A549 (cell line): ENCODE measurements around the gene ORAI1. TPM values are rescaled to one million over a fixed set of nuclear protein-coding genes. Genes with fewer than 3 reads are reported as not detected.

Experiments
- ATAC-seq, 2 experiments: fragments of 200-7000 bp in 1 of 2; fragments of >200 bp in 1 of 2; cut with Nextera tagmentation in 1 of 2; cut with Tn5 transposase in 1 of 2; 3 replicates each; pipeline versions ENCODE4 v1.8.0 to v1.9.1; 2018 to 2020; ENCODE audit warnings: mild to moderate bottlenecking in 1 of 2, moderate library complexity in 1 of 2
- CTCF ChIA-PET: fragments of 300-600 bp; sonication (Branson Sonifier 250); formaldehyde crosslinking; extraction: SDS; loops from one replicate; lab custom pipeline; 2021; ENCODE audit warnings: antibody characterized with exemption, inconsistent platforms; lab: Yijun Ruan, JAX
- POLR2A ChIA-PET: fragments of 350-600 bp; formaldehyde crosslinking; extraction: SDS; loops from one replicate; lab custom pipeline; 2021; ENCODE audit warnings: antibody characterized with exemption, inconsistent platforms; lab: Yijun Ruan, JAX
- DNase-seq, 2 experiments: peaks; one replicate each; pipeline versions ENCODE4 v3.0.0 to v3.0.0-alpha.2; 2011 to 2016; ENCODE audit warnings: low read depth in 1 of 2, low spot score in 1 of 2
- FAIRE-seq: peaks from 2 replicates; lab custom pipeline; 2011; peaks lifted over from hg19 to GRCh38; lab: Jason Lieb, UNC
- H3K27ac ChIP-seq, 2 experiments: fragments of >200 bp; sonication (Bioruptor Twin); formaldehyde crosslinking; 3 replicates each; pipeline ENCODE4 v1.5.1; 2016 to 2017
- H3K4me1 ChIP-seq: fragments of >200 bp; sonication (Bioruptor Twin); formaldehyde crosslinking; 3 replicates; pipeline ENCODE4 v1.6.1; 2016
- H3K4me2 ChIP-seq: fragments of >200 bp; sonication (Bioruptor Twin); formaldehyde crosslinking; 3 replicates; pipeline ENCODE4 v1.6.1; 2016
- H3K4me3 ChIP-seq: fragments of >200 bp; sonication (Bioruptor Twin); formaldehyde crosslinking; 3 replicates; pipeline ENCODE4 v1.5.1; 2016
- H3K9me3 ChIP-seq: fragments of >200 bp; sonication (Bioruptor Twin); formaldehyde crosslinking; 3 replicates; pipeline ENCODE4 v1.6.1; 2016
- ATOH8 ChIP-seq: fragments of 250-450 bp; sonication (Bioruptor Pico); IDR thresholded peaks from 2 replicates; pipeline ENCODE4 v1.5.0; 2020; ENCODE audit warnings: low read depth, mild to moderate bottlenecking, moderate library complexity
- CBX8 ChIP-seq: fragments of 200-600 bp; sonication (generic); IDR thresholded peaks from 2 replicates; pipeline ENCODE4 v1.6.1; 2016
- CEBPB ChIP-seq, 2 experiments: fragments of >200 bp in 1 of 2; sonication (Bioruptor Twin) in 1 of 2; formaldehyde crosslinking in 1 of 2; IDR thresholded peaks; 2 replicates each; pipeline ENCODE4 v1.6.1; 2012 to 2016
- CTCF ChIP-seq: fragments of >200 bp; sonication (Bioruptor Twin); formaldehyde crosslinking; IDR thresholded peaks from 3 replicates; pipeline ENCODE4 v1.5.1; 2016
- EHF ChIP-seq: fragments of 250-450 bp; sonication (Bioruptor Pico); IDR thresholded peaks from 2 replicates; pipeline ENCODE4 v1.5.0; 2020; ENCODE audit warnings: mild to moderate bottlenecking
- HES2 ChIP-seq: fragments of >200 bp; sonication (Bioruptor Twin); formaldehyde crosslinking; IDR thresholded peaks from 2 replicates; pipeline ENCODE4 v1.6.1; 2016
- HEYL ChIP-seq: fragments of 250-450 bp; sonication (Bioruptor Pico); IDR thresholded peaks from 2 replicates; pipeline ENCODE4 v1.8.0; 2021; ENCODE audit warnings: mild to moderate bottlenecking, moderate library complexity
- HOXA7 ChIP-seq: fragments of 250-450 bp; sonication (Bioruptor Pico); IDR thresholded peaks from 2 replicates; pipeline ENCODE4 v1.5.0; 2020; ENCODE audit warnings: mild to moderate bottlenecking, moderate library complexity
- KDM1A ChIP-seq: fragments of 200-600 bp; sonication (generic); IDR thresholded peaks from 2 replicates; pipeline ENCODE4 v1.6.1; 2016; ENCODE audit warnings: low read depth, mild to moderate bottlenecking
- MYC ChIP-seq: IDR thresholded peaks from 2 replicates; pipeline ENCODE4 v1.6.1; 2012; ENCODE audit warnings: mild to moderate bottlenecking, inconsistent platforms, low read length, improper control_type of control experiment, borderline replicate concordance
- NFE2L2 ChIP-seq: fragments of 150-350 bp; conservative IDR thresholded peaks from 2 replicates; pipeline ENCODE4 v1.6.1; 2014; ENCODE audit warnings: low read length
- NR3C1 ChIP-seq: fragments of >200 bp; sonication (Bioruptor Twin); formaldehyde crosslinking; IDR thresholded peaks from 3 replicates; pipeline ENCODE4 v1.6.1; 2017
- PBX3 ChIP-seq: IDR thresholded peaks from 2 replicates; pipeline ENCODE4 v1.6.1; 2012
- RARB ChIP-seq: fragments of 250-450 bp; sonication (Bioruptor Pico); IDR thresholded peaks from 2 replicates; pipeline ENCODE4 v1.8.0; 2021; ENCODE audit warnings: mild to moderate bottlenecking, moderate library complexity
- RNF2 ChIP-seq: fragments of 200-600 bp; sonication (generic); IDR thresholded peaks from 2 replicates; pipeline ENCODE4 v1.6.1; 2016; ENCODE audit warnings: low read depth, mild to moderate bottlenecking, antibody characterized with exemption, moderate library complexity, borderline replicate concordance
- SMC3 ChIP-seq: fragments of >200 bp; sonication (Bioruptor Twin); formaldehyde crosslinking; IDR thresholded peaks from 3 replicates; pipeline ENCODE4 v1.6.1; 2018; ENCODE audit warnings: inconsistent platforms
- TP53 ChIP-seq: fragments of 250-450 bp; sonication (Bioruptor Pico); IDR thresholded peaks from 2 replicates; pipeline ENCODE4 v1.5.0; 2021; ENCODE audit warnings: mild to moderate bottlenecking, moderate library complexity
- ZFP36 ChIP-seq: fragments of 450-650 bp; IDR thresholded peaks from 2 replicates; pipeline ENCODE4 v1.6.1; 2014; ENCODE audit warnings: borderline replicate concordance; ENCODE audit not compliant: partially characterized antibody
- WGBS: methylation state at CpG from one replicate; pipeline ENCODE4 v1.1.6; 2017; ENCODE audit errors: missing lambda C conversion rate; 5-methylcytosine and 5-hydroxymethylcytosine counted together
- polyA plus RNA-seq, 4 experiments: library from polyadenylated mRNA; depleted of rRNA in 3 of 4; stranded (reverse); fragments of >200 nt; fragmentation: RNase III in 1 of 4; extraction: RNeasy Plus Mini Kit Qiagen cat#74134 plus additional on column Dnase treatment in 1 of 4; gene quantifications; 2 replicates in 3 of 4; 3 replicates in 1 of 4; pipeline ENCODE4 v1.2.3, GENCODE V29; 2011 to 2017
- small RNA-seq, 6 experiments: library from RNA; depleted of rRNA; stranded (forward); fragments of <200 nt; gene quantifications; one replicate each; pipeline ENCODE3, GENCODE V24; 2012

ORAI1 gene
- polyA plus RNA-seq, 2 of the 4 experiments (the other 2 are of a cell fraction) = 18.7 to 22.1 TPM

- no peak overlapping the region for H3K4me2 ChIP-seq
- H3K9me3 ChIP-seq = no peaks in the 10 kb centered on the region
- TF ChIP-seq NR3C1 (no peak), MYC (no peak), CBX8 (no peak), PBX3 (no peak), TP53 (CRISPR knock-in tag) (no peak), HES2 (no peak), ATOH8 (no peak), HOXA7 (CRISPR knock-in tag) (no peak), EHF (CRISPR knock-in tag) (no peak), KDM1A (no peak), ZFP36 (no peak), NFE2L2 (no peak), CTCF (no peak), HEYL (CRISPR knock-in tag) (no peak), SMC3 (no peak), RNF2 (no peak), CEBPB (IDR thresholded peaks at IDR 0.05) (no peak), RARB (CRISPR knock-in tag) (no peak)
- no peak overlapping the region for H3K27ac ChIP-seq
- DNase-seq = no peak
- POLR2A ChIA-PET = no interaction called here
- peaks cover 6% of the 10 kb centered on the region; the same call in 1 of the 3 replicates for H3K4me1 ChIP-seq
- no peak overlapping the region for H3K4me3 ChIP-seq
- no peak for FAIRE-seq
- CTCF ChIA-PET = interaction anchor here (0.6 to 26.7 kb wide), 7 partner anchors 9 to 510 kb away, joined by 3 to 509 read pairs (median 5); partner anchors contain the start of gene RHOF
- no peak for ATAC-seq
- WGBS = 98% methylated on average over 2 of the region's 2 CpGs
These were observed 63.1 kb downstream of the ORAI1 start for GRCh38 chr12:121689430-121689829.

Small RNAs within 50 kb of the gene (small RNA-seq; reads per million reads assigned to genes)
- 0 reads per million in 6 experiments for gene RNU6-1004P

Other genes with a start within 250 kb of the ORAI1 start
- gene RNF34, start 226.4 kb upstream of the ORAI1 start, polyA plus RNA-seq (2011; rRNA removed) = 59.4 and 94.4 TPM in 2 replicates
- 39.6 to 44.5 TPM (median 42.0 TPM) in 3 replicates for gene RNF34, start 226.4 kb upstream of the ORAI1 start, polyA plus RNA-seq (2017; fragmentation: RNase III; extraction: RNeasy Plus Mini Kit Qiagen cat#74134 plus additional on column Dnase treatment)
- gene KDM2B, start 45.5 kb upstream of the ORAI1 start, polyA plus RNA-seq (2011; rRNA removed) = 10.4 and 12.7 TPM in 2 replicates
- 18.1 to 18.4 TPM (median 18.3 TPM) in 3 replicates for gene KDM2B, start 45.5 kb upstream of the ORAI1 start, polyA plus RNA-seq (2017; fragmentation: RNase III; extraction: RNeasy Plus Mini Kit Qiagen cat#74134 plus additional on column Dnase treatment)
- gene MORN3, start 43.1 kb downstream of the ORAI1 start, polyA plus RNA-seq (2011; rRNA removed) = 0.17 and 0.47 TPM in 2 replicates
- gene MORN3, start 43.1 kb downstream of the ORAI1 start, polyA plus RNA-seq (2017; fragmentation: RNase III; extraction: RNeasy Plus Mini Kit Qiagen cat#74134 plus additional on column Dnase treatment) = 0.17 to 0.28 TPM (median 0.26 TPM) in 3 replicates
- 13.2 and 18.2 TPM in 2 replicates for gene TMEM120B, start 86.2 kb downstream of the ORAI1 start, polyA plus RNA-seq (2011; rRNA removed)
- 10.2 to 10.6 TPM (median 10.2 TPM) in 3 replicates for gene TMEM120B, start 86.2 kb downstream of the ORAI1 start, polyA plus RNA-seq (2017; fragmentation: RNase III; extraction: RNeasy Plus Mini Kit Qiagen cat#74134 plus additional on column Dnase treatment)
- gene RHOF, start 167.2 kb downstream of the ORAI1 start, polyA plus RNA-seq (2011; rRNA removed) = 47.1 and 48.0 TPM in 2 replicates
- 48.6 to 52.3 TPM (median 51.8 TPM) in 3 replicates for gene RHOF, start 167.2 kb downstream of the ORAI1 start, polyA plus RNA-seq (2017; fragmentation: RNase III; extraction: RNeasy Plus Mini Kit Qiagen cat#74134 plus additional on column Dnase treatment)
- gene SETD1B, start 177.5 kb downstream of the ORAI1 start, polyA plus RNA-seq (2011; rRNA removed) = 1.1 and 2.1 TPM in 2 replicates
- 7.4 to 8.6 TPM (median 8.0 TPM) in 3 replicates for gene SETD1B, start 177.5 kb downstream of the ORAI1 start, polyA plus RNA-seq (2017; fragmentation: RNase III; extraction: RNeasy Plus Mini Kit Qiagen cat#74134 plus additional on column Dnase treatment)
- 1.3 and 1.7 TPM in 2 replicates for gene HPD, start 232.3 kb downstream of the ORAI1 start, polyA plus RNA-seq (2011; rRNA removed)
- 1.8 to 2.6 TPM (median 2.0 TPM) in 3 replicates for gene HPD, start 232.3 kb downstream of the ORAI1 start, polyA plus RNA-seq (2017; fragmentation: RNase III; extraction: RNeasy Plus Mini Kit Qiagen cat#74134 plus additional on column Dnase treatment)